ENCODE measurements around the gene STARD4.

GRCh38 chr5:111447099-111447498 lies 65.2 kb downstream of the STARD4 start:
- TF ChIP-seq, protein P1, sequence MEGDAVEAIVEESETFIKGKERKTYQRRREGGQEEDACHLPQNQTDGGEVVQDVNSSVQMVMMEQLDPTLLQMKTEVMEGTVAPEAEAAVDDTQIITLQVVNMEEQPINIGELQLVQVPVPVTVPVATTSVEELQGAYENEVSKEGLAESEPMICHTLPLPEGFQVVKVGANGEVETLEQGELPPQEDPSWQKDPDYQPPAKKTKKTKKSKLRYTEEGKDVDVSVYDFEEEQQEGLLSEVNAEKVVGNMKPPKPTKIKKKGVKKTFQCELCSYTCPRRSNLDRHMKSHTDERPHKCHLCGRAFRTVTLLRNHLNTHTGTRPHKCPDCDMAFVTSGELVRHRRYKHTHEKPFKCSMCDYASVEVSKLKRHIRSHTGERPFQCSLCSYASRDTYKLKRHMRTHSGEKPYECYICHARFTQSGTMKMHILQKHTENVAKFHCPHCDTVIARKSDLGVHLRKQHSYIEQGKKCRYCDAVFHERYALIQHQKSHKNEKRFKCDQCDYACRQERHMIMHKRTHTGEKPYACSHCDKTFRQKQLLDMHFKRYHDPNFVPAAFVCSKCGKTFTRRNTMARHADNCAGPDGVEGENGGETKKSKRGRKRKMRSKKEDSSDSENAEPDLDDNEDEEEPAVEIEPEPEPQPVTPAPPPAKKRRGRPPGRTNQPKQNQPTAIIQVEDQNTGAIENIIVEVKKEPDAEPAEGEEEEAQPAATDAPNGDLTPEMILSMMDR (conservative IDR thresholded peaks at IDR 0.05; ENCODE audit: low read length), result no peak
- no peak for TF ChIP-seq EZH2phosphoT487 (IDR thresholded peaks at IDR 0.05; ENCODE audit: borderline replicate concordance)
